Adrenal gland (tissue), 12 donors: Measurements from ENCODE around the gene RPL10. TPM values are rescaled to one million over a fixed set of nuclear protein-coding genes. Genes with fewer than 3 reads are reported as not detected.

Source experiments
- DNase-seq, 7 donors: peaks; one replicate each; pipeline ENCODE4 v3.0.0-alpha.2; 2019 to 2020
- H3K27ac ChIP-seq, 5 donors: fragments of 200-600 bp; sonication (generic) in 4 of 5; 1 replicate in 3 of 5; 2 replicates in 2 of 5; pipeline versions ENCODE4 v1.5.1 to v1.8.0; 2016 to 2020; ENCODE audit warnings: mild to moderate bottlenecking in 1 of 5
- H3K27me3 ChIP-seq: fragments of 200-600 bp; 2 replicates; pipeline ENCODE4 v1.8.0; 2021
- H3K36me3 ChIP-seq, 2 donors: fragments of 200-600 bp; replicated peaks in 1 of 2; 1 replicate in 1 of 2; 2 replicates in 1 of 2; pipeline versions ENCODE4 v1.5.1 to v1.8.0; 2018 to 2022
- H3K4me1 ChIP-seq, 2 donors: fragments of 200-600 bp; replicated peaks in 1 of 2; 1 replicate in 1 of 2; 2 replicates in 1 of 2; pipeline versions ENCODE4 v1.5.1 to v1.8.0; 2018 to 2021
- H3K4me3 ChIP-seq, 4 donors: fragments of 200-600 bp; sonication (generic) in 3 of 4; one replicate each; pipeline ENCODE4 v1.5.1; 2016 to 2018
- H3K9me3 ChIP-seq, 3 donors: fragments of 200-600 bp; sonication (generic) in 1 of 3; replicated peaks in 1 of 3; 1 replicate in 2 of 3; 2 replicates in 1 of 3; pipeline versions ENCODE4 v1.5.1 to v1.8.0; 2016 to 2021
- POLR2A ChIP-seq, 2 donors: fragments of 450-650 bp; IDR thresholded peaks; one replicate each; pipeline ENCODE4 v1.6.1; 2017; ENCODE audit warnings: antibody characterized with exemption in 2 of 2, mild to moderate bottlenecking in 2 of 2, moderate library complexity in 1 of 2
- WGBS, 4 donors: extraction: QIAGEN DNeasy Blood & Tissue Kit in 2 of 4; methylation state at CpG; one replicate each; pipeline versions ENCODE4 v1.1.5 to v1.1.7; 2013 to 2017; 5-methylcytosine and 5-hydroxymethylcytosine counted together
- intact Hi-C, 2 donors: fragments of 100-400 bp; cut with DNase I; formaldehyde crosslinking; loops; one replicate each; pipeline versions ENCODE4 v1.14.1 to v1.15.0; 2022 to 2023
- polyA plus RNA-seq, 3 donors: library from polyadenylated mRNA; stranded (reverse); fragments of 200-250 nt in 2 of 3; fragments of 350-450 nt in 1 of 3; fragmentation: Illumina TruSeq in 1 of 3; extraction: RNeasy Lipid Tissue Mini Kit (QIAGEN cat#74804) in 1 of 3; gene quantifications; one replicate each; pipeline ENCODE4 v1.2.3, GENCODE V29; 2013 to 2014
- total RNA-seq, 9 donors: library from RNA; depleted of rRNA in 4 of 9; stranded (reverse); fragments of >200 nt in 4 of 9; fragments of 120-200 nt in 1 of 9; fragmentation: NEBNext Ultra II Directional in 1 of 9; extraction: Animal tissue kit (Norgen Biotek cat#: 25700) in 1 of 9; gene quantifications; one replicate each; pipeline versions ENCODE4 v1.1.0 to v1.2.4, GENCODE V29; 2013 to 2023
- TF ChIP-seq, protein P1 (sequence below), 6 experiments: fragments of 450-650 bp in 4 of 6; fragments of 200-600 bp in 2 of 6; sonication (generic) in 1 of 6; IDR thresholded peaks; 1 replicate in 5 of 6; 2 replicates in 1 of 6; pipeline versions ENCODE4 v1.5.1 to v1.8.0; 2016 to 2021; ENCODE audit warnings: antibody characterized with exemption in 6 of 6, mild to moderate bottlenecking in 2 of 6, moderate library complexity in 1 of 6
- donor health status: healthy with polysubstance abuse.
- donor health status: Bipolar disorder and iron deficiency.
- donor health status: DM: yes; HTN: yes; CAD: no.
- donor health status: DM: no; HTN: no; CAD: no.
- donor health status: DM: no; HTN: no; CAD: no.
- donor health status: DM: yes; HTN: yes; CAD: no.

Gene RPL10
- total and polyA plus RNA-seq, 12 donors = 626 to 5,287 (median 2,443) TPM

DNA sequence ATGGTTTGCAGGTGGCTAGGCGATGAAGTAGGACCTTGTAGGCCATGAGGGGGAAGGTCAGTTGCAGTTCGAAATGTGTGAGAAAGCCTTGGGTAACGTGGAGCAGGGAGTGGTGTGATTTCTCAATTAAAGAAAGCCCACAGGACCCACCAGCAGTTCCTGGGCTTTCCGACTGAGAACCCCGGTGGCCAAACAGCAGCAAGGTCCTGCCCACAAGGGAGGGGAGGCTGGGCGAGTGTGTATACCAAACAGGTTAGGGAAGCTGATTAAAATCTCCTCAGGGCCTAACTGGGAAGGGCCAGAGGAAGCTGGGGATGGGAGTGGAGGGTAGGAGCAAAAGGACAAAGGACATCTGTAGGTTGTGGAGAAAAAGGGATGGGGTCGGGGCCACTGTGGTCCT, 32.7 kb downstream of the RPL10 start:
- Histone ChIP-seq H3K27ac (peak overlapping the region in 2 of 5 donors; percentile 59), H3K36me3 (peaks cover 0 to 42% of the 10 kb centered on the region in 2 donors), H3K4me3 (no peak overlapping the region), H3K9me3 (no peaks in the 10 kb centered on the region), H3K4me1 (peaks cover 0 to 15% of the 10 kb centered on the region in 2 donors), H3K27me3 (no peaks in the 10 kb centered on the region)
- WGBS, 4 donors = 46 to 62% (median 55%) methylated on average over 5 to 7 of the region's 7 CpGs
- intact Hi-C loops = no loop called here
- TF ChIP-seq, protein P1, sequence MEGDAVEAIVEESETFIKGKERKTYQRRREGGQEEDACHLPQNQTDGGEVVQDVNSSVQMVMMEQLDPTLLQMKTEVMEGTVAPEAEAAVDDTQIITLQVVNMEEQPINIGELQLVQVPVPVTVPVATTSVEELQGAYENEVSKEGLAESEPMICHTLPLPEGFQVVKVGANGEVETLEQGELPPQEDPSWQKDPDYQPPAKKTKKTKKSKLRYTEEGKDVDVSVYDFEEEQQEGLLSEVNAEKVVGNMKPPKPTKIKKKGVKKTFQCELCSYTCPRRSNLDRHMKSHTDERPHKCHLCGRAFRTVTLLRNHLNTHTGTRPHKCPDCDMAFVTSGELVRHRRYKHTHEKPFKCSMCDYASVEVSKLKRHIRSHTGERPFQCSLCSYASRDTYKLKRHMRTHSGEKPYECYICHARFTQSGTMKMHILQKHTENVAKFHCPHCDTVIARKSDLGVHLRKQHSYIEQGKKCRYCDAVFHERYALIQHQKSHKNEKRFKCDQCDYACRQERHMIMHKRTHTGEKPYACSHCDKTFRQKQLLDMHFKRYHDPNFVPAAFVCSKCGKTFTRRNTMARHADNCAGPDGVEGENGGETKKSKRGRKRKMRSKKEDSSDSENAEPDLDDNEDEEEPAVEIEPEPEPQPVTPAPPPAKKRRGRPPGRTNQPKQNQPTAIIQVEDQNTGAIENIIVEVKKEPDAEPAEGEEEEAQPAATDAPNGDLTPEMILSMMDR (IDR thresholded peaks at IDR 0.05) = no peak
- no peak for TF ChIP-seq POLR2A (IDR thresholded peaks at IDR 0.05)
- no peak for DNase-seq

DNA sequence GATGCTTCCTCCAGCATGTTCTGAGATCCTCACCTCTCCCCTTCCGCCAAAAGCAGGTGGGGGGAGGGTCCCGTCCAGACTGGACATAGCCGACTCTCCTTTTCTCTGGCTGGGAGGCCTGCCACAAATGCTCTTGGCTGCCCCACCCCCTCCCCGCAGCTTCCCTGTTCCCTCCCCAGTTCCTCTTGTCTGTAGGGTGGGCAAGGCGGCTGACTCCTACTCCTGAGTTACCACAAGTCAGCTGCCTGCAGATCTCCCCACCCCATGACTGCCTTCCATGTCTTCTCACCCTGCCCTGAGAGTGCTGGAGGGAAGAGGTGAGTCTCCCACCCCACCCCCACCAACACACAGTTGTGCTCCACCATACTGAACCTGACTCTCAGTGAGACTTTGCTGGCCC, 33.2 kb downstream of the RPL10 start:
- TF ChIP-seq, protein P1 (IDR thresholded peaks at IDR 0.05) = no peak
- TF ChIP-seq POLR2A (IDR thresholded peaks at IDR 0.05) = no peak
- 53 to 90% (median 68%) methylated on average over 2 to 5 of the region's 5 CpGs for WGBS, 4 donors
- Histone ChIP-seq H3K4me1 (peaks cover 0 to 15% of the 10 kb centered on the region in 2 donors), H3K27ac (peak overlapping the region in 2 of 5 donors; percentile 59), H3K4me3 (no peak overlapping the region), H3K36me3 (peaks cover 0 to 42% of the 10 kb centered on the region in 2 donors), H3K27me3 (no peaks in the 10 kb centered on the region), H3K9me3 (no peaks in the 10 kb centered on the region)
- peak in 5 of 7 donors; percentile 34 to 46 (median 37) for DNase-seq
- intact Hi-C loops = no loop called here

DNA sequence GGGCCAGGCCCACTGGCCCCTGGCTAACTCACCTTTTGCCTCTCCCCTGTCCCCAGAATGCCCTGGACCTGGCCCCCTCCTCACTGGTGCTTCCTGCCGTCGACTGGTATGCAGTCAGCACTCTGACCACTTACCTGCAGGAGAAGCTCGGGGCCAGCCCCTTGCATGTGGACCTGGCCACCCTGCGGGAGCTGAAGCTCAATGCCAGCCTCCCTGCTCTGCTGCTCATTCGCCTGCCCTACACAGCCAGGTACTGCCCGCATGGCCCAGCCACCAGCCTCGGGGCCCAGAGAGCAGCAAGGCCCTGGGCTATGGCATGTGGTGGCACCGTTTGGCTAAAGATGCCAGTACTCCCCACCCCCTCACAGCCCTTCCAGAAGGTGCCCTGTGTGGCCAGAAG, 34.0 kb downstream of the RPL10 start:
- Histone ChIP-seq H3K36me3 (peaks cover 0 to 42% of the 10 kb centered on the region in 2 donors), H3K27ac (no peak overlapping the region), H3K4me1 (peaks cover 0 to 15% of the 10 kb centered on the region in 2 donors), H3K9me3 (no peaks in the 10 kb centered on the region), H3K27me3 (no peaks in the 10 kb centered on the region), H3K4me3 (no peak overlapping the region)
- TF ChIP-seq POLR2A (IDR thresholded peaks at IDR 0.05) = no peak
- TF ChIP-seq, protein P1 (IDR thresholded peaks at IDR 0.05) = no peak
- no peak for DNase-seq
- WGBS, 4 donors = 87 to 88% methylated on average over 7 of the region's 8 CpGs; no CpG with 5 or more reads in 2 of the 4 donors
- intact Hi-C loops = no loop called here

DNA sequence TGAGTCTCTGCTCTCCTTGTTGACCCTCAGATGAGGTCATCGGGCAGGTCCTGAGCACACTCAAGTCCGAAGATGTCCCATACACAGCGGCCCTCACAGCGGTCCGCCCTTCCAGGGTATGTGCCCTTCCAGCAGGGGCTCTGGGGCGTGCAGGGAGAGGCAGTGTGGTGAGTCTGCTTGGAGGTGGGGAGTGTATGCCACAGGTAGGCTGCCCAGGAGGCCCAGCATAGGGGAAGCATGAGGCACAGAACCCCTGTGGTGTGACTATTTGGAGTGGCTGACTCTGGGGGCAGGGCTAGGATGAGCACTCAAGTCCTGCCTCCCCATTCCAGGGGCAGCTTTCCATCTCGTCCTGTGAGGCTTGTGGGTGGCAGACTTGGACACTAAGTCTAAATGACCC, 35.4 kb downstream of the RPL10 start:
- WGBS, 4 donors = 77 to 88% (median 83%) methylated on average over 1 to 7 of the region's 7 CpGs
- Histone ChIP-seq H3K4me3 (no peak overlapping the region), H3K9me3 (no peaks in the 10 kb centered on the region), H3K27ac (no peak overlapping the region), H3K4me1 (peaks cover 0 to 21% of the 10 kb centered on the region in 2 donors), H3K27me3 (no peaks in the 10 kb centered on the region), H3K36me3 (peaks cover 0 to 42% of the 10 kb centered on the region in 2 donors)
- TF ChIP-seq, protein P1 (IDR thresholded peaks at IDR 0.05) = no peak
- TF ChIP-seq POLR2A (IDR thresholded peaks at IDR 0.05) = no peak
- DNase-seq = no peak
- intact Hi-C loops = no loop called here
